Prostate gland (tissue), 2 donors: ENCODE measurements around the gene PPP2R5B.

ENCODE experiments used
- POLR2A ChIP-seq: fragments of 450-650 bp; IDR thresholded peaks from one replicate; pipeline ENCODE4 v1.6.1; 2016; ENCODE audit warnings: antibody characterized with exemption, mild to moderate bottlenecking
- POLR2AphosphoS5 ChIP-seq: sonication (generic); formaldehyde crosslinking; IDR thresholded peaks from one replicate; pipeline ENCODE4 v1.6.1; 2017; ENCODE audit warnings: antibody characterized with exemption
- TF ChIP-seq, protein P1 (sequence below), 4 experiments: fragments of 200-600 bp in 2 of 4; fragments of 450-650 bp in 2 of 4; sonication (generic) in 2 of 4; IDR thresholded peaks; 1 replicate in 3 of 4; 2 replicates in 1 of 4; pipeline ENCODE4 v1.5.1; 2016 to 2019; ENCODE audit warnings: antibody characterized with exemption in 4 of 4, mild to moderate bottlenecking in 2 of 4, moderate library complexity in 2 of 4

DNA sequence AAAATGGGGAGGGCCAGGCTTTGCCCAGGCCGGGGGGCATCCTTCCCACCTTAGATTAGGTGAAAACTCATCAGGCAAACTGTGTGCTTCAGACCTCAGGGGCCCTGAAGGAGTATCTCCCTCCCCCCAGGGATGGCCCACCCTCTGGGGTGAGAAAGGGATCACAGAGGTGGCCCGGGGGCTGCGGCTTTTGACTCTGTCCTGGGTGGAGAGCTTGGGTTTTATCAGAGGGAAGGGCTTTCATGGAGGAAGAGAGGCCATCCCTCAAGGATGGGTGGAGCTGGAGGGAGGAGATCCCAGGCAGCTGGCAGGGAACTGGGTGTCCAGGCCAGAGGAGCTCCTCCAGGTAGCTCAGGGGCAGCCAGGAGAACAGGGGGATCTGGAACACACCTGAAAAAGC lies 3.1 kb upstream of the PPP2R5B start:
- TF ChIP-seq, protein P1, sequence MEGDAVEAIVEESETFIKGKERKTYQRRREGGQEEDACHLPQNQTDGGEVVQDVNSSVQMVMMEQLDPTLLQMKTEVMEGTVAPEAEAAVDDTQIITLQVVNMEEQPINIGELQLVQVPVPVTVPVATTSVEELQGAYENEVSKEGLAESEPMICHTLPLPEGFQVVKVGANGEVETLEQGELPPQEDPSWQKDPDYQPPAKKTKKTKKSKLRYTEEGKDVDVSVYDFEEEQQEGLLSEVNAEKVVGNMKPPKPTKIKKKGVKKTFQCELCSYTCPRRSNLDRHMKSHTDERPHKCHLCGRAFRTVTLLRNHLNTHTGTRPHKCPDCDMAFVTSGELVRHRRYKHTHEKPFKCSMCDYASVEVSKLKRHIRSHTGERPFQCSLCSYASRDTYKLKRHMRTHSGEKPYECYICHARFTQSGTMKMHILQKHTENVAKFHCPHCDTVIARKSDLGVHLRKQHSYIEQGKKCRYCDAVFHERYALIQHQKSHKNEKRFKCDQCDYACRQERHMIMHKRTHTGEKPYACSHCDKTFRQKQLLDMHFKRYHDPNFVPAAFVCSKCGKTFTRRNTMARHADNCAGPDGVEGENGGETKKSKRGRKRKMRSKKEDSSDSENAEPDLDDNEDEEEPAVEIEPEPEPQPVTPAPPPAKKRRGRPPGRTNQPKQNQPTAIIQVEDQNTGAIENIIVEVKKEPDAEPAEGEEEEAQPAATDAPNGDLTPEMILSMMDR (IDR thresholded peaks at IDR 0.05) = no peak
- no peak for TF ChIP-seq POLR2A
- TF ChIP-seq POLR2AphosphoS5 = no peak
